Measurements from ENCODE around the gene TSPOAP1. TPM values are rescaled to one million over a fixed set of nuclear protein-coding genes. Genes with fewer than 3 reads are reported as not detected.

The TSPOAP1 gene
- total RNA-seq, 2 donors from 2014 or later: 3.7 to 5.4 TPM

DNA sequence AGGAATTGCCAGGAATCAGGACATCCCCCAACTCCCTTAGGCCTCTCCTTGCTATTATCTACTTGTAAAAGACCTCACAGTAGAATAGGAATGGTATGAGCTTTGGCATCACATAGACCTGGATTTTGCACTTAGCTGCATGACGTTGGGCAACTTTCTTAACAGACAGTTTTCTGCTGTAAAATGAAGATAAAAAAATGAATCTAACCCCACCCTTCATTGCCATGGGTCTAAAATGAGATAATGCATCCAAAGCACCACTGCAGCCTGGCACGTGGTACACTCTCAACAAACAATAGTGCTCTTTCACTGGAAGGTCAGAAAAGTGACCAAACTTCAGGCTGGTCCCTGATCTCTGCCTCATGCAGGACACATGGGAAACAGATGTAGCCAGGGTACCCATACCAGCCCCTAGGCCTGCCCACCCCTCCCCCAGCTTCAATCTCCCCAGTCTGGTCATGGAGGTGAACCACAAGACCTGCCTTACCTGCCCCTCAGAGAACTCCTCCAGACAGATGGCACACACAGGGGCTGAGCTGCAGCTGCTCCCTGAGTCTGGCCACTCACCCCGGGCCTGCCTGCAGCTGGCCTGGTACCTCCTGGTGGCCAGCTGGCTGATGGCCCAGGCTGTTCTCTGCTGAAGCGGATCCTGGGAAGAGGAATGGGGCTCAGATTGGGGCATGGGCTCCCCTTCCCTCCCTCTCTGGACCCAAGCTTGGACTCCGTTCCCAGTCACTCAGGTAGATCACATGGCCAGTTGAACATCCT, 31.9 kb upstream of the TSPOAP1 start:
- Histone ChIP-seq H3K4me3 (no peak overlapping the region), H3K9ac (ENCODE audit: low read depth in 2 of 2, low read length in 2 of 2) (peak overlapping the region in 1 of 2 donors; percentile 14), H3K9me3 (no peaks in the 10 kb centered on the region), H3K27ac (no peak overlapping the region), H3K27me3 (no peaks in the 10 kb centered on the region), H3K36me3 (no peaks in the 10 kb centered on the region), H3K4me1 (peaks cover 10% of the 10 kb centered on the region)
- no peak for DNase-seq
- intact Hi-C loops (cut with DNase I): loop anchor here (10.0 kb wide), 1 partner anchor 54 kb away; the partner anchor contains the start of gene RNF43
- TF ChIP-seq, protein P1, sequence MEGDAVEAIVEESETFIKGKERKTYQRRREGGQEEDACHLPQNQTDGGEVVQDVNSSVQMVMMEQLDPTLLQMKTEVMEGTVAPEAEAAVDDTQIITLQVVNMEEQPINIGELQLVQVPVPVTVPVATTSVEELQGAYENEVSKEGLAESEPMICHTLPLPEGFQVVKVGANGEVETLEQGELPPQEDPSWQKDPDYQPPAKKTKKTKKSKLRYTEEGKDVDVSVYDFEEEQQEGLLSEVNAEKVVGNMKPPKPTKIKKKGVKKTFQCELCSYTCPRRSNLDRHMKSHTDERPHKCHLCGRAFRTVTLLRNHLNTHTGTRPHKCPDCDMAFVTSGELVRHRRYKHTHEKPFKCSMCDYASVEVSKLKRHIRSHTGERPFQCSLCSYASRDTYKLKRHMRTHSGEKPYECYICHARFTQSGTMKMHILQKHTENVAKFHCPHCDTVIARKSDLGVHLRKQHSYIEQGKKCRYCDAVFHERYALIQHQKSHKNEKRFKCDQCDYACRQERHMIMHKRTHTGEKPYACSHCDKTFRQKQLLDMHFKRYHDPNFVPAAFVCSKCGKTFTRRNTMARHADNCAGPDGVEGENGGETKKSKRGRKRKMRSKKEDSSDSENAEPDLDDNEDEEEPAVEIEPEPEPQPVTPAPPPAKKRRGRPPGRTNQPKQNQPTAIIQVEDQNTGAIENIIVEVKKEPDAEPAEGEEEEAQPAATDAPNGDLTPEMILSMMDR (IDR thresholded peaks at IDR 0.05): no peak

DNA sequence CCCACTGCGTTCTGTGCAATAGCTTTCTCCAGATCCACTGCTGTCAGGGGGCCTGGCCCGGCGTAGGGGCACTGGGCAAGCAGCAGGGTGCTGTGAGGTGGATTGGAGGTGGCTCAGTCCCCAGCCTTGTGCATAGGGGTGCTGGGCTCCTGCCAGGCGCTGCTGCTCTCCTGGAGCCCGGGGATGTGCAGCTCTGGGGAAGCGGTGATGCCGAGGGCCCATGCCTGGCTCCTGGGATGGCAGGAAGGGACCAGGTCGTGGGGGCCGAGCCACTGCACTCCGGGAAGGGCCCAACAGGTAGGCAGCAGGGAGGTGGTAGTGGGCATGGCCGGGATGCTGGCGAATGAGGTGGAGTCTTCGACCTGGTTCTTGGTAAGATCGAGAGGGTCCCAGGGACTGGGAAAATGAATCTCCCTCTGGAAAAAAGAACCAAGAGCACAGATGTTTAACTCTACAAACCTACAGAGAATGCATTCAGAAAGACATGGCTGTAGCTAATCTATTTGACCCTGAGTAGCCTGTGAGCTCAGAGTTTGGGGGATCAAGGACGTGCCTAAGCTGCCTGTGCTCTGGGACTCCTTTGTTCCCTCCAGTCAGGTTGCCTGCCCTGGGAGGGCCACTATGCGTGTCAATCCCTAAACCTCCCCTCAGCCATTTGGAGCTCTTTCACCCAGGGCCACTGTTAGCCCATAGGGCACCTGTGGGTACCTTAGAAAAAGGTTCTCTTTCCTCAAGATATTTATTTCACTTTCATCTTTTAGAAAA, 30.0 kb upstream of the TSPOAP1 start:
- intact Hi-C loops (cut with DNase I): loop anchor here (10.0 kb wide), 1 partner anchor 146 kb away; no protein-coding TSS in a partner anchor
- Histone ChIP-seq H3K4me3 (no peak overlapping the region), H3K4me1 (no peaks in the 10 kb centered on the region), H3K27ac (no peak overlapping the region), H3K9ac (ENCODE audit: low read depth in 2 of 2, low read length in 2 of 2) (no peak overlapping the region), H3K27me3 (no peaks in the 10 kb centered on the region), H3K9me3 (no peaks in the 10 kb centered on the region), H3K36me3 (no peaks in the 10 kb centered on the region)
- DNase-seq: no peak
- TF ChIP-seq, protein P1 (IDR thresholded peaks at IDR 0.05): no peak

DNA sequence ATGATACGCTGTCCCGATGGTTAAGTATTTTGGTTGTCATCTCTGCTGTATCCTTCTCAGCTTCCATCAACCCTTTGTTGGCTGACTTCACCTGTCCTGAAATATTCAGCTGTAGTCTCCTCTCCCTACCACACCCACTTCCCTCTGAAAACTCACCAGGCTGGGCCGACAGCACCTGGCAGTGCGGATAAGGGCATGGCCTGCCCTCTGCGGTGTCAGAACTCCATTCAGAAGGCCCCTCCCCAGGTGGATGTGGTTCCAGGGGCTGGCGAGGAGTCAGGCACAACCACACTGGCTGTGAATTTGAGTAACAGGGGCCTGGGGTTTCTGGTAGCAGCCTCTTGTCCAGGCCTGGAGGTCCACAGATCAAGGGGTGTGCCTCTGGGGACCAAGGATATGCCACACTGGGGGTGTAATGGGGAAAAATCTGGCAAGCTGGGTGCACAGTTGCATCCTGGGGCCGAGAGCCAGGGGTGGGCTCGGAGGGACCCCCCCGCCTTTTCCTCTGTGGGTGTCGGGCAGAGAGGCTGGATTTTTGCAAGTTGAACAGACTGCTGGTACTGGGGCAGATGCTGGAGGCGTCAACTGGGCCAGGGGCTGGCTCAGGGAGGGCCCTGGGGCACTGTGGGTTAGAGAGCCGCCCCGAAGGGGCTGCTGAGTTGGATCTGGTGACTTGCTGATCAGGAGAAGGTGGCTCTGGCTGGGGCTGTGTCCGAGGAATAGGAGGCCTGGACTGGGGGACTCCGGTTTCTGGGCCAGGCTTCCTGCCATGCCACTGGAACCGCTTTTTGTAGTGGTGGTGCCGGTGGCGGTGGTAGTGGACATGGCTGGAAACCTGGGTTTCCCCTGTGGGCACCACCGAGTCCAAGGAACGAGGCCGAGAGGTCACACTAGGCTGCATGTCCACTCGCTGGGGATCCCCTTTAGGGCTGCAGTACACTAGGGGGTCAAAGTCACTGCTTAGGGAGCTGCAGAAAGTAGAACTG, 29.0 kb upstream of the TSPOAP1 start:
- H3K36me3 ChIP-seq: no peaks in the 10 kb centered on the region
- intact Hi-C loops (cut with DNase I): loop anchor here (10.0 kb wide), 1 partner anchor 147 kb away; no protein-coding TSS in a partner anchor

DNA sequence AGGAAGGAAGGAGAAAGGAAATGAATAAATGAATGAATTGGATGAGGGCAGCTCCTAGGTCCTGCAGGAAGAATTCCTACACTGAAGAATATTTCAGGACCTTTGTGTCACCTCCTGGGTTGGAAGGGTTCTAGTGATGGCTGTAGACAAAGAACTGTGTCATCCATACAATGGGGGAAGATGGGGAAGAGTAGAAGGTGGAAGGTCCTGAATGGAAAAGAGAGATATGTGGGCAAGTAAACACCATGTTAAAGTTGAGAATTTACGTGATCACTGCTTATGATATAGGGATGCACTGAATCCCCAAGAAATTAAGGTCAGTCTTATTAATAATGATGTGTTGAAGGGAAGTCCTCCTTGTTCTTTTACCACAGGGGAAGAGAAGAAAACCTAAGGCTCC, 27.6 kb upstream of the TSPOAP1 start:
- Histone ChIP-seq H3K4me1 (no peaks in the 10 kb centered on the region), H3K27me3 (no peaks in the 10 kb centered on the region), H3K9ac (ENCODE audit: low read depth in 2 of 2, low read length in 2 of 2) (no peak overlapping the region), H3K27ac (no peak overlapping the region), H3K4me3 (no peak overlapping the region), H3K36me3 (no peaks in the 10 kb centered on the region), H3K9me3 (no peaks in the 10 kb centered on the region)
- no peak for DNase-seq
- TF ChIP-seq, protein P1 (IDR thresholded peaks at IDR 0.05): no peak
- intact Hi-C loops (cut with DNase I): loop anchor here (10.0 kb wide), 1 partner anchor 149 kb away; no protein-coding TSS in a partner anchor

More for the DNA sequence above, 29.0 kb upstream of the TSPOAP1 start:
- H3K9ac ChIP-seq (ENCODE audit: low read depth in 2 of 2, low read length in 2 of 2): peak overlapping the region in 1 of 2 donors; percentile 1
- no peak overlapping the region for H3K27ac ChIP-seq
- TF ChIP-seq, protein P1 (IDR thresholded peaks at IDR 0.05): no peak
- no peaks in the 10 kb centered on the region for H3K9me3 ChIP-seq
- DNase-seq: no peak
- H3K4me1 ChIP-seq: no peaks in the 10 kb centered on the region
- H3K27me3 ChIP-seq: no peaks in the 10 kb centered on the region
- H3K4me3 ChIP-seq: no peak overlapping the region
